ENCODE measurements around the gene EPAS1. TPM values are rescaled to one million over a fixed set of nuclear protein-coding genes. Genes with fewer than 3 reads are reported as not detected.

The EPAS1 gene
- total and polyA plus RNA-seq, 2 of the 13 experiments (the other 11 are each of a cell fraction or from before 2014, with no cell fraction given), result 47.1 to 182 TPM

- TF ChIP-seq, protein P1, sequence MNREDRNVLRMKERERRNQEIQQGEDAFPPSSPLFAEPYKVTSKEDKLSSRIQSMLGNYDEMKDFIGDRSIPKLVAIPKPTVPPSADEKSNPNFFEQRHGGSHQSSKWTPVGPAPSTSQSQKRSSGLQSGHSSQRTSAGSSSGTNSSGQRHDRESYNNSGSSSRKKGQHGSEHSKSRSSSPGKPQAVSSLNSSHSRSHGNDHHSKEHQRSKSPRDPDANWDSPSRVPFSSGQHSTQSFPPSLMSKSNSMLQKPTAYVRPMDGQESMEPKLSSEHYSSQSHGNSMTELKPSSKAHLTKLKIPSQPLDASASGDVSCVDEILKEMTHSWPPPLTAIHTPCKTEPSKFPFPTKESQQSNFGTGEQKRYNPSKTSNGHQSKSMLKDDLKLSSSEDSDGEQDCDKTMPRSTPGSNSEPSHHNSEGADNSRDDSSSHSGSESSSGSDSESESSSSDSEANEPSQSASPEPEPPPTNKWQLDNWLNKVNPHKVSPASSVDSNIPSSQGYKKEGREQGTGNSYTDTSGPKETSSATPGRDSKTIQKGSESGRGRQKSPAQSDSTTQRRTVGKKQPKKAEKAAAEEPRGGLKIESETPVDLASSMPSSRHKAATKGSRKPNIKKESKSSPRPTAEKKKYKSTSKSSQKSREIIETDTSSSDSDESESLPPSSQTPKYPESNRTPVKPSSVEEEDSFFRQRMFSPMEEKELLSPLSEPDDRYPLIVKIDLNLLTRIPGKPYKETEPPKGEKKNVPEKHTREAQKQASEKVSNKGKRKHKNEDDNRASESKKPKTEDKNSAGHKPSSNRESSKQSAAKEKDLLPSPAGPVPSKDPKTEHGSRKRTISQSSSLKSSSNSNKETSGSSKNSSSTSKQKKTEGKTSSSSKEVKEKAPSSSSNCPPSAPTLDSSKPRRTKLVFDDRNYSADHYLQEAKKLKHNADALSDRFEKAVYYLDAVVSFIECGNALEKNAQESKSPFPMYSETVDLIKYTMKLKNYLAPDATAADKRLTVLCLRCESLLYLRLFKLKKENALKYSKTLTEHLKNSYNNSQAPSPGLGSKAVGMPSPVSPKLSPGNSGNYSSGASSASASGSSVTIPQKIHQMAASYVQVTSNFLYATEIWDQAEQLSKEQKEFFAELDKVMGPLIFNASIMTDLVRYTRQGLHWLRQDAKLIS (CRISPR knock-in tag; IDR thresholded peaks at IDR 0.05), result peak; percentile 78
- TF ChIP-seq TSC22D2 (CRISPR knock-in tag; IDR thresholded peaks at IDR 0.05; ENCODE audit: borderline replicate concordance), result no peak
- peak; percentile 43; the same call in 1 of the 2 replicates for TF ChIP-seq ZFAT (CRISPR knock-in tag; conservative IDR thresholded peaks at IDR 0.05)
- TF ChIP-seq PCBP1 (IDR thresholded peaks at IDR 0.05; ENCODE audit: borderline replicate concordance, low read depth, low read length), result no peak
- no peak for TF ChIP-seq PRMT3 (CRISPR knock-in tag; IDR thresholded peaks at IDR 0.05; ENCODE audit: borderline replicate concordance, low read depth)
- 0 out of 2 replicates have a peak, but pooled peaks have one; percentile 31 for TF ChIP-seq ZNF260 (CRISPR knock-in tag; IDR thresholded peaks at IDR 0.05; ENCODE audit: borderline replicate concordance, low read depth)
- no peak for TF ChIP-seq ZNF382 (CRISPR knock-in tag; IDR thresholded peaks at IDR 0.05; ENCODE audit: borderline replicate concordance)
- TF ChIP-seq, protein P2, sequence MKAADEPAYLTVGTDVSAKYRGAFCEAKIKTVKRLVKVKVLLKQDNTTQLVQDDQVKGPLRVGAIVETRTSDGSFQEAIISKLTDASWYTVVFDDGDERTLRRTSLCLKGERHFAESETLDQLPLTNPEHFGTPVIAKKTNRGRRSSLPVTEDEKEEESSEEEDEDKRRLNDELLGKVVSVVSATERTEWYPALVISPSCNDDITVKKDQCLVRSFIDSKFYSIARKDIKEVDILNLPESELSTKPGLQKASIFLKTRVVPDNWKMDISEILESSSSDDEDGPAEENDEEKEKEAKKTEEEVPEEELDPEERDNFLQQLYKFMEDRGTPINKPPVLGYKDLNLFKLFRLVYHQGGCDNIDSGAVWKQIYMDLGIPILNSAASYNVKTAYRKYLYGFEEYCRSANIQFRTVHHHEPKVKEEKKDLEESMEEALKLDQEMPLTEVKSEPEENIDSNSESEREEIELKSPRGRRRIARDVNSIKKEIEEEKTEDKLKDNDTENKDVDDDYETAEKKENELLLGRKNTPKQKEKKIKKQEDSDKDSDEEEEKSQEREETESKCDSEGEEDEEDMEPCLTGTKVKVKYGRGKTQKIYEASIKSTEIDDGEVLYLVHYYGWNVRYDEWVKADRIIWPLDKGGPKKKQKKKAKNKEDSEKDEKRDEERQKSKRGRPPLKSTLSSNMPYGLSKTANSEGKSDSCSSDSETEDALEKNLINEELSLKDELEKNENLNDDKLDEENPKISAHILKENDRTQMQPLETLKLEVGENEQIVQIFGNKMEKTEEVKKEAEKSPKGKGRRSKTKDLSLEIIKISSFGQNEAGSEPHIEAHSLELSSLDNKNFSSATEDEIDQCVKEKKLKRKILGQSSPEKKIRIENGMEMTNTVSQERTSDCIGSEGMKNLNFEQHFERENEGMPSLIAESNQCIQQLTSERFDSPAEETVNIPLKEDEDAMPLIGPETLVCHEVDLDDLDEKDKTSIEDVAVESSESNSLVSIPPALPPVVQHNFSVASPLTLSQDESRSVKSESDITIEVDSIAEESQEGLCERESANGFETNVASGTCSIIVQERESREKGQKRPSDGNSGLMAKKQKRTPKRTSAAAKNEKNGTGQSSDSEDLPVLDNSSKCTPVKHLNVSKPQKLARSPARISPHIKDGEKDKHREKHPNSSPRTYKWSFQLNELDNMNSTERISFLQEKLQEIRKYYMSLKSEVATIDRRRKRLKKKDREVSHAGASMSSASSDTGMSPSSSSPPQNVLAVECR (CRISPR knock-in tag; IDR thresholded peaks at IDR 0.05; ENCODE audit: borderline replicate concordance), result no peak; the same call in 1 of the 2 replicates
- TF ChIP-seq, protein P3, sequence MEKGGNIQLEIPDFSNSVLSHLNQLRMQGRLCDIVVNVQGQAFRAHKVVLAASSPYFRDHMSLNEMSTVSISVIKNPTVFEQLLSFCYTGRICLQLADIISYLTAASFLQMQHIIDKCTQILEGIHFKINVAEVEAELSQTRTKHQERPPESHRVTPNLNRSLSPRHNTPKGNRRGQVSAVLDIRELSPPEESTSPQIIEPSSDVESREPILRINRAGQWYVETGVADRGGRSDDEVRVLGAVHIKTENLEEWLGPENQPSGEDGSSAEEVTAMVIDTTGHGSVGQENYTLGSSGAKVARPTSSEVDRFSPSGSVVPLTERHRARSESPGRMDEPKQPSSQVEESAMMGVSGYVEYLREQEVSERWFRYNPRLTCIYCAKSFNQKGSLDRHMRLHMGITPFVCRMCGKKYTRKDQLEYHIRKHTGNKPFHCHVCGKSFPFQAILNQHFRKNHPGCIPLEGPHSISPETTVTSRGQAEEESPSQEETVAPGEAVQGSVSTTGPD (CRISPR knock-in tag; IDR thresholded peaks at IDR 0.05), result no peak
- TF ChIP-seq NFRKB (IDR thresholded peaks at IDR 0.05), result no peak
- no peak; the same call in 1 of the 2 replicates for TF ChIP-seq DNMT1 (CRISPR knock-in tag; IDR thresholded peaks at IDR 0.05)
- no peak for TF ChIP-seq ZBTB1 (CRISPR knock-in tag; IDR thresholded peaks at IDR 0.05; ENCODE audit: borderline replicate concordance)
- peak; percentile 62; the same call in 1 of the 2 replicates for TF ChIP-seq ZMYM3 (CRISPR knock-in tag; IDR thresholded peaks at IDR 0.05)
- no peak for TF ChIP-seq ZSCAN22 (CRISPR knock-in tag; IDR thresholded peaks at IDR 0.05)
- no peak for TF ChIP-seq ZBTB42 (CRISPR knock-in tag; IDR thresholded peaks at IDR 0.05)
- TF ChIP-seq, protein P4, sequence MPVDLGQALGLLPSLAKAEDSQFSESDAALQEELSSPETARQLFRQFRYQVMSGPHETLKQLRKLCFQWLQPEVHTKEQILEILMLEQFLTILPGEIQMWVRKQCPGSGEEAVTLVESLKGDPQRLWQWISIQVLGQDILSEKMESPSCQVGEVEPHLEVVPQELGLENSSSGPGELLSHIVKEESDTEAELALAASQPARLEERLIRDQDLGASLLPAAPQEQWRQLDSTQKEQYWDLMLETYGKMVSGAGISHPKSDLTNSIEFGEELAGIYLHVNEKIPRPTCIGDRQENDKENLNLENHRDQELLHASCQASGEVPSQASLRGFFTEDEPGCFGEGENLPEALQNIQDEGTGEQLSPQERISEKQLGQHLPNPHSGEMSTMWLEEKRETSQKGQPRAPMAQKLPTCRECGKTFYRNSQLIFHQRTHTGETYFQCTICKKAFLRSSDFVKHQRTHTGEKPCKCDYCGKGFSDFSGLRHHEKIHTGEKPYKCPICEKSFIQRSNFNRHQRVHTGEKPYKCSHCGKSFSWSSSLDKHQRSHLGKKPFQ (CRISPR knock-in tag; IDR thresholded peaks at IDR 0.05; ENCODE audit: insufficient replicate concordance), result no peak
- peak; percentile 21; the same call in 1 of the 2 replicates for TF ChIP-seq FOXO1 (CRISPR knock-in tag; IDR thresholded peaks at IDR 0.05)
These were observed 1.5 kb downstream of the EPAS1 start (continued) for GRCh38 chr2:46298522-46299353.
